GM20000 (cell line): ENCODE data around the gene ISM1.

ENCODE experiments used
- DNase-seq: peaks from one replicate; pipeline ENCODE4 v3.0.0; 2012; ENCODE audit warnings: low spot score
- TF ChIP-seq, protein P1 (sequence below): IDR thresholded peaks from 2 replicates; pipeline ENCODE4 v1.5.1; 2012; ENCODE audit warnings: mild to moderate bottlenecking, control low read depth; ENCODE audit errors: extremely low read depth, missing control alignments

ISM1 gene

DNA sequence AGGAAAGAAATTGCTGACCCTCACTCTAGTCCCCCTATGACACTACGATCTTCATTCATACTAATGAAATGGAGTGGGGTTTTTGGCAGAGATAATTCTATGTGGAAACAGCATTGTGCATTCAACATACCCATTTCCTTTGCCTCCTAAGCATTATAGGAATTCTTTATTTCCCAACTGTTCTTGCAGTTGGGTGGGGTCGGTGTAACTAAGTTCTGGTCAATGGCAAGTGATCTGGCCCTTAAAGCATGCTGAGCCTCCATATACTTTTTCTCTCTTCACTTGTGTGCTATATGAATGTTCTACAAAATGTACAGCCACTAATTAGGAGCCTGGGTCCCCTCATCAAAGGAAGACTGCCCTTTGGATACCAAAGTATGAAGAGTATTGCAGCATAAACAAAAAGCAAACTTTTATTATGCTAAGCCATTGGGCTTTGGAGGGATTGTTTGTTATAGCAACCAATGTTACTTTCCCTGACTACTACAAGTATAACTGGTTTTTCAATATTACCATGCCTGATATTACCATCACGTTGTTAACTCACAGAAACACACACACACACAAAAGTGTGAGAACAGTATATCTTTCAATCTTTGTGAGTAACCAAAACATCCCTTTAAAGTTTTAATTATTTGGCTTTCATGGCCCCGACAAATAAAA is 9.0 kb upstream of the ISM1 start:
- TF ChIP-seq, protein P1, sequence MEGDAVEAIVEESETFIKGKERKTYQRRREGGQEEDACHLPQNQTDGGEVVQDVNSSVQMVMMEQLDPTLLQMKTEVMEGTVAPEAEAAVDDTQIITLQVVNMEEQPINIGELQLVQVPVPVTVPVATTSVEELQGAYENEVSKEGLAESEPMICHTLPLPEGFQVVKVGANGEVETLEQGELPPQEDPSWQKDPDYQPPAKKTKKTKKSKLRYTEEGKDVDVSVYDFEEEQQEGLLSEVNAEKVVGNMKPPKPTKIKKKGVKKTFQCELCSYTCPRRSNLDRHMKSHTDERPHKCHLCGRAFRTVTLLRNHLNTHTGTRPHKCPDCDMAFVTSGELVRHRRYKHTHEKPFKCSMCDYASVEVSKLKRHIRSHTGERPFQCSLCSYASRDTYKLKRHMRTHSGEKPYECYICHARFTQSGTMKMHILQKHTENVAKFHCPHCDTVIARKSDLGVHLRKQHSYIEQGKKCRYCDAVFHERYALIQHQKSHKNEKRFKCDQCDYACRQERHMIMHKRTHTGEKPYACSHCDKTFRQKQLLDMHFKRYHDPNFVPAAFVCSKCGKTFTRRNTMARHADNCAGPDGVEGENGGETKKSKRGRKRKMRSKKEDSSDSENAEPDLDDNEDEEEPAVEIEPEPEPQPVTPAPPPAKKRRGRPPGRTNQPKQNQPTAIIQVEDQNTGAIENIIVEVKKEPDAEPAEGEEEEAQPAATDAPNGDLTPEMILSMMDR: no peak
- no peak for DNase-seq

DNA sequence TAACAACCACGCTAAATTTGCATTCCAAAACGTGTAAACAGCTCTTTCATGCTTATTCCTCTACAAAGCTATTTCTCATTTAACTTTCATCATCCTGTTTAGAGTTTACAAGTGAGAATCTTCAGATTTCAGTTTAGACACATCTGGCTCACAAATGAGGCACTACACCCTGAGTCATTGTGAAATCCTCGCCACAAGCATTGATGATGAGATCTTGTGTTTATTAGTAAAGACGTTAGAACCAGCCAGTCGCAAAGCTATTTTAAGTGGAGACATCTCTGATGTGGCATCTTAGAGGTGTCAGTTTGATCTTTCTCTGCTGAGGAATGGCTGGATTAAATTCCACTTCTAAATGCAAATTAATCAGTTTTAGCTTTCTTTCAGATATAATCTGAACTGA is 8.3 kb upstream of the ISM1 start:
- TF ChIP-seq, protein P1: no peak
- DNase-seq: no peak

DNA sequence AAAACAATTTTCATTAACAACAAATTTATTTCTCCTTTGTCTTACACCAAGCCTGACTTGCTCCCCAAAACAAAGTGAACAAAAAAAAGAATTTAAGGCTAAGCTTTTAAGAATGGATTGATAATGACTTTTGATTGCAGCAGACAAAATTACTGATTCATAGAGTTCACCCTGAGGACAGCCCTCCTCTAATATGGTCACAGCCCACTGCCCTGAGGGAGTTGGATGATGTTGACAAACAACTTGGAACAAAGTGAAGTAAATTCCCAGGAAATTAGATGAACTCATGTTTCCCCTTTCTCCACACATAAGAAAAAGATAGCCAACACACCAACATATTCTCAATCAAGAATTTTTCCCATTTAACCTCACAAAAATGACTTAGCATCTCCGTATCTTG is 7.7 kb upstream of the ISM1 start:
- TF ChIP-seq, protein P1: no peak

DNA sequence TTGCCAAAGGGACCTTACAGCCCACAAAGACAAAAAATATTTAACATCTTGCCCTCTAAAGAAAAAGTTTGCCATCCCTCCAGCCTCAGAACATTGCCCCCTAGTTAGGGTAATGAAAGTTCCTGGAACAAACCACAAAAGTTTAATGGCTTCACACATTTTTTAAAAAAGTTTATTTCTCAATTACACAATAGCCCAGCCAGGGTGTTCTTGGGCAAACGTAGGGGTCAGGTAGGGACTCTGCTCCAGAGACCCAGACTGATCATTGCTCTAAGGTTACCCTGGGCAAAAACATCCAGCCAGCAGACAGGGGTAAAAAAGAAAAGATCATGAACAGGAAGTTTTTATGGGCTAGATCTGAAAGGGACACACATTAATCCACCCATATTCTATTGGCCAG is 4.5 kb upstream of the ISM1 start:
- TF ChIP-seq, protein P1: no peak
- DNase-seq: no peak

More for the DNA sequence above, 7.7 kb upstream of the ISM1 start:
- no peak for DNase-seq

DNA sequence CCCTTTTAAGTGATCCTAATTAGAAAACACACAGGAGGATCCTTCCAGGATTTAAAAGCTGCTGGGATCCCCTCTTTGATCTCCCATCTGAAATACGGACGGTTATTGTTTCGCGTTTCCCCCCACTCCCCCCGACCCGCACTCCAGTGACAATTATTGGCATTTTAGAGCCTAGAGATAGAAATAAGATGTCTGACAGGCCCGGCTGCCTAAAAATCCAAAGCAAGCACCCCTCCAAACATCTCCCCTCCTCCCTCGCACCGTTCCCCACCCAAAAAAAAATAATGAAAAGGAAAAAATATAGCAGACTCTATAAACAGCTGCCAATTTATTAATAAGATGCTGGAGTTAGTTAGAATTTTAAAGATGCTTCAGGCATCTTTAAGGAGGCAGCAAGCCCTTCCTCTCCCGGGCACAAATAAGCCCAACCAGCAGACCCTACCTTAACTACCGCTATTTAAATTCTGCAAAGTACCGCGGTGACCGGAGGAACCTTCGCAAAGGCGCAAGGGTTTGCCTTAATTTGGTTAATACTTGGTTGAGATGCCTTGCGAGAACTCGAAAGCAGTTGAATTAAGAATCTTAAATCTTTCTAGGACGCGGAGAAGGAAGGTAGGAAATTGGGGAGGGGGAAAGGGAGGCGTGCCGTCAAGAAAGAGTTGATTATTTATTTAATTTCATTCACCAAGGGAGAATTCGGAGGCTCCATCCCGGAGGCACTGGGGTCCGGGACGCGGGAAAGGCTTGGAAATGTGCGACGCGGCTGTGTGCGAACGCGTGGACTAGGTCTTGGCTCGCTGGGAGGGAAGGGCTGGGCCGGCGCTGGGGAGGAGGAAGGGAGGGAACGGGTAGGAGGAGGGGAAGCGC is 1.5 kb upstream of the ISM1 start:
- no peak for DNase-seq
- TF ChIP-seq, protein P1: no peak

DNA sequence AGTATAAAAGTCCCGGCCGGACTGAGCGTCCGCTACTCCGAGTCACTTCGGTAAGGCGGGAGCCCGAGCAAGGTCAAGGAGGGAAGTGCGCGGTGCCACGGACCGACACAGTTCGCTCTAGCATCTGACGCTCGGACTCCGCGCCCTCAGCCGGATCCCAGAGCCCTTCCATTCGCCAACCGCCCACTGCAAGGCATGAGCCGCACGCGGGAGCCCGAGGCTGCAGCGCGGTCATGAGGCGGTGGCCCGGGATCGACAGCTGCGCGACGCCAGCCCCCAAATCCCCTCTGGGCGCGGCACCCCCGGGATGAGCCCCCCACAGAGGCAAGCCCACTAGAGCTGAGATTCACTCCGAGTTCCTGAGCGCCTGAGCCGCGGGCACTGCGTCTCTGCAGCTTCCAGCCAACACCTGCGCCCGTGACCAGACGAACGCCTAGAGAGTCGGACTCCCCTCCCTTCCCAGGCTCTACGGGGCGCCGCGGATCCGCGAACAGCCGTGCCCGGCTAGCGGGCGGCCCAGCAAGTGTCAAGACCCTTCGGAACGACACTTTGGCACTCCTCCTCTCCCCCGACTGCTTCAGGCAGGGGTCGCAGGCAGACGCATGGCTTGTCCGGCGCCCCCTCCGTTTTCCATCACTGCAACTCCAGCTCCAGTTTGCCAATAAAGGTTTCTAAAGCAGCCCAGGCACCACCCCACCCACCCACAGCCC is 725 bp upstream of the ISM1 start:
- TF ChIP-seq, protein P1: no peak

DNA sequence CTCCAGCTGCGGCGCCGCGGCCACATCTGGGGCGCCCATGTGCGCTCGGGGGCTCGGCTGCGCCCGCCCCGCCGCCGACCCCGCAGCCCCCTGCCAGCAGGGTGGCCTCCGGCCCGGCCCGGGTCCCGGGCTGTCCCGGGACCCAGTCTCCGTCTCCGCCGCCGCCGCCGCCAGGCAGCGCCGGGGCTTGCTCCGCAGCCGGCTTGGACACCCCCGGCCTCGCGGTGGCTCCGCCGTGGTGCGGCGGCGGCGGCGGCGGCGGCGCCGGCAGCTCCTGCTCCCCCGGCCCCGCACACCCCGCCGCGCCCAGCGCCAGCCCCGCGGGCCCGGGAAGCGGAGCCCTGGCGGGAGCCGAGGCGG is 219 bp downstream of the ISM1 start:
- TF ChIP-seq, protein P1: no peak
- no peak for DNase-seq

More for the DNA sequence above, 725 bp upstream of the ISM1 start:
- DNase-seq: peak; percentile 38
